ENCODE data around the gene GTF3C4. TPM values are rescaled to one million over a fixed set of nuclear protein-coding genes. Genes with fewer than 3 reads are reported as not detected.
A peak's percentile ranks its signal among the peaks of the same experiment; 100 is the strongest.

Gene GTF3C4
- polyA plus RNA-seq, 1 of the 3 experiments (the other 2 are of a cell fraction): 2.8 TPM

- Histone ChIP-seq H3K9ac (no peak overlapping the region), H3K27ac (ENCODE audit: low read depth in 2 of 2, low read length in 1 of 2) (no peak overlapping the region), H3K9me2 (no peaks in the 10 kb centered on the region), H3K4me3 (ENCODE audit: low read depth in 2 of 2, low read length in 1 of 2) (no peak overlapping the region), H3K27me3 (ENCODE audit: insufficient read depth) (no peaks in the 10 kb centered on the region), H2AFZ (ENCODE audit: low read depth) (no peak overlapping the region), H3F3A (replicated peaks; ENCODE audit: insufficient read depth) (peaks cover 6% of the 10 kb centered on the region), H3K79me2 (ENCODE audit: insufficient read depth) (no peaks in the 10 kb centered on the region), H4K20me1 (ENCODE audit: insufficient read depth) (peaks cover 3% of the 10 kb centered on the region; the same call in 1 of the 2 replicates), H3K36me3 (replicated peaks in 1 of 2; ENCODE audit: control insufficient read depth in 1 of 2, insufficient read depth in 2 of 2, low read length in 1 of 2) (peaks cover 46 to 67% of the 10 kb centered on the region in 2 experiments), H3K4me2 (no peak overlapping the region), H3K4me1 (ENCODE audit: control insufficient read depth in 1 of 2, insufficient read depth in 2 of 2, low read depth in 1 of 2, low read length in 1 of 2) (no peaks in the 10 kb centered on the region), H3K9me3 (no peaks in the 10 kb centered on the region)
- CTCF ChIA-PET: interaction anchor here (1.0 to 1.3 kb wide), 2 partner anchors 14 to 169 kb away, joined by 3 to 4 read pairs; no protein-coding TSS in a partner anchor
- no peak for DNase-seq
- WGBS (ENCODE audit: low lambda C conversion rate): 100% methylated on average over 3 of the region's 3 CpGs
- no peak for TF ChIP-seq FOXJ3 (CRISPR knock-in tag; IDR thresholded peaks at IDR 0.05)
- TF ChIP-seq MXI1 (IDR thresholded peaks at IDR 0.05; ENCODE audit: low read depth, low read length): no peak
- no peak for TF ChIP-seq RXRA (IDR thresholded peaks at IDR 0.05; ENCODE audit: borderline replicate concordance, low read depth)
- no peak for TF ChIP-seq CHD2 (IDR thresholded peaks at IDR 0.05; ENCODE audit: low read length, partially characterized antibody)
- TF ChIP-seq USF2 (IDR thresholded peaks at IDR 0.05; ENCODE audit: borderline replicate concordance, low read depth, low read length): no peak
- TF ChIP-seq GABPA (IDR thresholded peaks at IDR 0.05; ENCODE audit: low read depth): no peak
- POLR2A ChIA-PET: no interaction called here
These were observed 39.5 kb upstream of the GTF3C4 start for GRCh38 chr9:132630811-132631210.

GRCh38 chr9:132631280-132631679 is 39.0 kb upstream of the GTF3C4 start:
- Histone ChIP-seq H3K9me2 (no peaks in the 10 kb centered on the region), H3K9ac (no peak overlapping the region), H3K9me3 (no peaks in the 10 kb centered on the region), H4K20me1 (ENCODE audit: insufficient read depth) (peaks cover 3% of the 10 kb centered on the region; the same call in 1 of the 2 replicates), H3K4me2 (no peak overlapping the region), H3K4me3 (ENCODE audit: low read depth in 2 of 2, low read length in 1 of 2) (no peak overlapping the region), H3K36me3 (replicated peaks in 1 of 2; ENCODE audit: control insufficient read depth in 1 of 2, insufficient read depth in 2 of 2, low read length in 1 of 2) (peaks cover 41 to 65% of the 10 kb centered on the region in 2 experiments), H2AFZ (ENCODE audit: low read depth) (no peak overlapping the region), H3K27me3 (ENCODE audit: insufficient read depth) (no peaks in the 10 kb centered on the region), H3K4me1 (ENCODE audit: control insufficient read depth in 1 of 2, insufficient read depth in 2 of 2, low read depth in 1 of 2, low read length in 1 of 2) (no peaks in the 10 kb centered on the region), H3F3A (replicated peaks; ENCODE audit: insufficient read depth) (peaks cover 6% of the 10 kb centered on the region), H3K27ac (ENCODE audit: low read depth in 2 of 2, low read length in 1 of 2) (peak overlapping the region in 1 of 2 experiments; percentile 42; a peak in 2 of 4 replicates), H3K79me2 (ENCODE audit: insufficient read depth) (no peaks in the 10 kb centered on the region)
- POLR2A ChIA-PET: no interaction called here
- no peak for DNase-seq
- 72% methylated on average over 5 of the region's 5 CpGs for WGBS (ENCODE audit: low lambda C conversion rate)
- CTCF ChIA-PET: interaction anchor here (1.0 to 1.3 kb wide), 2 partner anchors 13 to 168 kb away, joined by 3 to 4 read pairs; no protein-coding TSS in a partner anchor
- no peak for TF ChIP-seq GATA2 (CRISPR knock-in tag; IDR thresholded peaks at IDR 0.05)
- no peak for TF ChIP-seq USF1 (IDR thresholded peaks at IDR 0.05; ENCODE audit: borderline replicate concordance, low read depth)
- TF ChIP-seq FOXM1 (IDR thresholded peaks at IDR 0.05; ENCODE audit: low read depth): no peak
- no peak for TF ChIP-seq RXRA (IDR thresholded peaks at IDR 0.05; ENCODE audit: borderline replicate concordance, low read depth)
- no peak for TF ChIP-seq SMC3 (IDR thresholded peaks at IDR 0.05; ENCODE audit: low read depth, low read length)
- TF ChIP-seq GABPA (IDR thresholded peaks at IDR 0.05; ENCODE audit: low read depth): no peak
- no peak for TF ChIP-seq MAX (IDR thresholded peaks at IDR 0.05; ENCODE audit: low read depth)
- no peak for TF ChIP-seq EZH2phosphoT487 (IDR thresholded peaks at IDR 0.05; ENCODE audit: borderline replicate concordance, low read depth)
- no peak for TF ChIP-seq REST (IDR thresholded peaks at IDR 0.05; ENCODE audit: low read depth, low read length)
- TF ChIP-seq ZBTB33 (IDR thresholded peaks at IDR 0.05; ENCODE audit: borderline replicate concordance, low read depth): no peak
- TF ChIP-seq USF2 (IDR thresholded peaks at IDR 0.05; ENCODE audit: borderline replicate concordance, low read depth, low read length): no peak
- no peak for TF ChIP-seq FOSL2 (IDR thresholded peaks at IDR 0.05; ENCODE audit: borderline replicate concordance, low read depth)
- TF ChIP-seq NFIC (IDR thresholded peaks at IDR 0.05; ENCODE audit: borderline replicate concordance): no peak
- no peak for TF ChIP-seq SIN3A (IDR thresholded peaks at IDR 0.05; ENCODE audit: borderline replicate concordance, low read depth, low read length)
- TF ChIP-seq TAF1 (IDR thresholded peaks at IDR 0.05; ENCODE audit: borderline replicate concordance, low read depth, low read length): no peak
